IPS-15b (cell line): ENCODE measurements around the gene ABO.
"Not testable (repeated sequence)": the region's sequence is repeated elsewhere in the genome, so short reads cannot be mapped to it uniquely, and the experiment has no call there.

Experiments
- H3K27me3 ChIP-seq: one replicate; pipeline ENCODE4 v1.6.1; 2013; ENCODE audit warnings: low read length; ENCODE audit not compliant: control insufficient read depth, insufficient read depth
- H3K36me3 ChIP-seq: one replicate; pipeline ENCODE4 v1.6.1; 2013; ENCODE audit warnings: low read length; ENCODE audit not compliant: control insufficient read depth, insufficient read depth
- H3K4me1 ChIP-seq: one replicate; pipeline ENCODE4 v1.6.1; 2013; ENCODE audit warnings: mild to moderate bottlenecking, low read length; ENCODE audit not compliant: control insufficient read depth, insufficient read depth
- H3K4me3 ChIP-seq: one replicate; pipeline ENCODE4 v1.5.1; 2013; ENCODE audit warnings: low read depth, low read length
- H3K9ac ChIP-seq: one replicate; pipeline ENCODE4 v1.6.1; 2013; ENCODE audit warnings: low read depth, mild to moderate bottlenecking, low read length
- H3K9me3 ChIP-seq: one replicate; pipeline ENCODE4 v1.6.1; 2013; ENCODE audit warnings: mild to moderate bottlenecking, low read length; ENCODE audit not compliant: control insufficient read depth, insufficient read depth

Gene ABO

GRCh38 chr9:133305731-133306130, 30.7 kb upstream of the ABO start:
- no peaks in the 10 kb centered on the region for H3K36me3 ChIP-seq
- H3K4me3 ChIP-seq = no peak overlapping the region
- no peaks in the 10 kb centered on the region for H3K4me1 ChIP-seq
- H3K9me3 ChIP-seq = no peaks in the 10 kb centered on the region
- no peak overlapping the region for H3K9ac ChIP-seq
- H3K27me3 ChIP-seq = no peaks in the 10 kb centered on the region

GRCh38 chr9:133304477-133305377, 29.7 kb upstream of the ABO start:
- Histone ChIP-seq H3K27me3 (no peaks in the 10 kb centered on the region), H3K9ac (no peak overlapping the region), H3K4me1 (no peaks in the 10 kb centered on the region), H3K9me3 (no peaks in the 10 kb centered on the region), H3K36me3 (no peaks in the 10 kb centered on the region), H3K4me3 (no peak overlapping the region)

GRCh38 chr9:133304158-133304470, 29.1 kb upstream of the ABO start:
- Histone ChIP-seq H3K27me3 (no peaks in the 10 kb centered on the region), H3K4me1 (no peaks in the 10 kb centered on the region), H3K9me3 (no peaks in the 10 kb centered on the region)

GRCh38 chr9:133303266-133304157, 28.5 kb upstream of the ABO start:
- Histone ChIP-seq H3K27me3 (no peaks in the 10 kb centered on the region), H3K9me3 (no peaks in the 10 kb centered on the region)

More at GRCh38 chr9:133304158-133304470, 29.1 kb upstream of the ABO start:
- Histone ChIP-seq H3K36me3 (no peaks in the 10 kb centered on the region), H3K9ac (no peak overlapping the region), H3K4me3 (no peak overlapping the region)

GRCh38 chr9:133301253-133302230, 26.5 kb upstream of the ABO start:
- no peak overlapping the region for H3K4me3 ChIP-seq
- no peak overlapping the region for H3K9ac ChIP-seq
- no peaks in the 10 kb centered on the region for H3K4me1 ChIP-seq
- no peaks in the 10 kb centered on the region for H3K36me3 ChIP-seq
- H3K9me3 ChIP-seq = no peaks in the 10 kb centered on the region
- no peaks in the 10 kb centered on the region for H3K27me3 ChIP-seq

More at GRCh38 chr9:133303266-133304157, 28.5 kb upstream of the ABO start:
- Histone ChIP-seq H3K9ac (no peak overlapping the region), H3K36me3 (no peaks in the 10 kb centered on the region), H3K4me3 (no peak overlapping the region), H3K4me1 (no peaks in the 10 kb centered on the region)

GRCh38 chr9:133299996-133300395, 25.0 kb upstream of the ABO start:
- H3K4me3 ChIP-seq, H3K27me3 ChIP-seq, H3K9me3 ChIP-seq, H3K4me1 ChIP-seq, H3K9ac ChIP-seq, H3K36me3 ChIP-seq: not testable (repeated sequence)

GRCh38 chr9:133294257-133294656, 19.3 kb upstream of the ABO start:
- Histone ChIP-seq H3K9me3 (peaks cover 4% of the 10 kb centered on the region), H3K4me3 (no peak overlapping the region), H3K9ac (no peak overlapping the region), H3K27me3 (no peaks in the 10 kb centered on the region), H3K36me3 (no peaks in the 10 kb centered on the region), H3K4me1 (no peaks in the 10 kb centered on the region)

- Histone ChIP-seq H3K4me3 (no peak overlapping the region), H3K36me3 (no peaks in the 10 kb centered on the region), H3K9me3 (peaks cover 4% of the 10 kb centered on the region), H3K9ac (no peak overlapping the region), H3K27me3 (no peaks in the 10 kb centered on the region), H3K4me1 (no peaks in the 10 kb centered on the region)
Observed at GRCh38 chr9:133290751-133291302, 15.8 kb upstream of the ABO start.

- no peak overlapping the region for H3K9ac ChIP-seq
- no peaks in the 10 kb centered on the region for H3K27me3 ChIP-seq
- H3K36me3 ChIP-seq = no peaks in the 10 kb centered on the region
- no peak overlapping the region for H3K4me3 ChIP-seq
- H3K4me1 ChIP-seq = peaks cover 5% of the 10 kb centered on the region
- peaks cover 4% of the 10 kb centered on the region for H3K9me3 ChIP-seq
Observed at GRCh38 chr9:133286523-133286922, 11.5 kb upstream of the ABO start.

- H3K36me3 ChIP-seq = no peaks in the 10 kb centered on the region
- no peaks in the 10 kb centered on the region for H3K9me3 ChIP-seq
- H3K4me3 ChIP-seq = no peak overlapping the region
- H3K4me1 ChIP-seq = peaks cover 5% of the 10 kb centered on the region
- peaks cover 2% of the 10 kb centered on the region for H3K27me3 ChIP-seq
- H3K9ac ChIP-seq = no peak overlapping the region
Observed at GRCh38 chr9:133285252-133285775, 10.3 kb upstream of the ABO start.

- Histone ChIP-seq H3K27me3 (peaks cover 2% of the 10 kb centered on the region), H3K9ac (no peak overlapping the region), H3K36me3 (no peaks in the 10 kb centered on the region), H3K9me3 (no peaks in the 10 kb centered on the region), H3K4me1 (peaks cover 5% of the 10 kb centered on the region), H3K4me3 (no peak overlapping the region)
Observed at GRCh38 chr9:133284362-133284761, 9.4 kb upstream of the ABO start.
